GM12873 (cell line): ENCODE measurements around the gene L3MBTL4.

Source experiments
- CTCF ChIP-seq: IDR thresholded peaks from 2 replicates; pipeline ENCODE4 v1.5.1; 2012; ENCODE audit warnings: low read depth, mild to moderate bottlenecking, moderate library complexity, low read length, control low read depth; ENCODE audit not compliant: insufficient read depth; ENCODE audit errors: missing control alignments

L3MBTL4 gene

DNA sequence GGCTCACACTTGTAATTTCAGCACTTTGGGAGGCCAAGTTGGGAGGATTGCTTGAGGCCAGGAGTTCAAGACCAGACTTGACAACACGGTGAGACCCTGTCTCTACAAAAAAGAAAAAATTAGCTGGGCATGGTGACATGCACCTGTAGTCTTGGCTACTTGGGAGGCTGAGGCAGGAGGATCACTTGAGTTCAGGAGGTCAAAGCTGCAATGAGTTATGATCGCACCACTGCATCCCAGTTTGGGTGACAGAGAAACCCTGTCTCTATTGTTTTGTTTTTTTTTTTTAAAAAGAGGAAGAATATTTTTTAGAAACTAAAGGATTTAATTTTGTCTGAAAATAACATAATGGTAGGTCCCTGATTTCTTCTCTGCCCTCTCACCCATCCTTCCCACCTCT, 440.0 kb downstream of the L3MBTL4 start:
- TF ChIP-seq CTCF, result no peak

GRCh38 chr18:5973099-5973498, 441.6 kb downstream of the L3MBTL4 start:
- no peak for TF ChIP-seq CTCF

DNA sequence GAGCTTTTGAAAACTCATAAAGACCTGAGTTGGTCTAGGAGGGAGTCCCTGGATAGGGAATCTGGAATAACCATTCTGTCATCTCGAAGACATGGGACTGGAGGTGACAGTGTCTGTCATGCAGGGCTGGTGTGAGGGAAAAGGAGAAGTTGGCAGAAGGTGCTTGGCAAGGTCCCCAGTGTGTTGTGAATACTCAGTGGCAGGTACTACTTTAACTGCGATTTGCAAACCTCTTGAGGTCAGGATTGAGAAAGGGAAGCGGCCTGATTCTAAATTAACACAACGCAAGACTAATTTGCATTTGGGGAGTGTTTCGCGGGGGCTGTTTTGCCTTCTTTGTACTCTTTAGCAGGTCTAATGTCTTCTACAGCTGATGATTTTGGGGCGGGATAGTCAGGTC, 442.4 kb downstream of the L3MBTL4 start:
- TF ChIP-seq CTCF, result no peak

DNA sequence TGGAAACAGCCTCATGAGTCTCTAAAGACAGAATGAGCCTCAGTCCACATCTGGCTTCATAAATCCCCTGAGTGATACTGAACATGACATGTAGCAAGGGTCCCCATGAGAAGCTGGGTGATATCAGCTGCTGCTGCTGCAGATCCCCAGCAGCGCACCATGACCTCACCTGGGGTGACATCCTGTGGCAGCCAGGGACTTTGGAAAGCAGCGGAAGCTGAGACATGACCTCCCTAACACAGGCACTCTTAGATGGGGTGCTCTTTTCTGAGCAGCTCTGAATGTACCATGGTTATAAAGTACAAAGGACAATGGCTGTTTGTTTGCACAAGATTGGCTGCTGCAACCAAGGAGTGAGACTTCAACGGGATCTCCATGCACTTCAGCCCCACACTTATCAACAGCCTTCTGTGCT, 444.7 kb downstream of the L3MBTL4 start:
- TF ChIP-seq CTCF, result no peak

DNA sequence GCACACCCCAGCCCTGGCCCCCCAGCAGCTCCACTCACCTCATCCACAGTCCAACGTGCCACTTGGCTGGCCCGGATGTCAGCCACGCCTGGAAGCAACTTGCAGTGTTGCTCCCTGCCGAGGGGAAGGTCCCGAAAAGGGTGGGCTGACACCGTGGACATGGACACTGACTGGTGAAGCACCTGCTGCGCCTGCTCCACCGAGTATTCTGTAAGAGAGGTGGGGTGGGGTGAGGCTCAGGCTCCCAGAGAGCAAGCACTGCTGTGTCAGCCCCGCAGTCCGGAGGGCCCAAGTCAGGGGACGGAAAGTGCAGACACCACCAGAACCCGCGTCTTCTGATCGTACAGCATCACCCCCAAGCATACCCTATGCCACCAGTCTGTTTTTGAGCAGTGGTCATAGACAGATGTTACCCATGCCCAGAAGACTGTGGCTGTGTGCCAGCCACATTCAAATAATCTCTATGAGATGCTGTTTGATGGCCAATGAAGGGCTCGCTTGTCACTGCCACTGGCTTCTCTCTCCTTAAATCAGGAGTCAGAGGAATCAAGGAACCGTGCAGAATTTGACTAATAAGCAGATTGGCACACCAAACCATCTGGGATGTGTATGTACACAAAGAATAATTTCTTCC, 445.2 kb downstream of the L3MBTL4 start:
- TF ChIP-seq CTCF, result no peak

DNA sequence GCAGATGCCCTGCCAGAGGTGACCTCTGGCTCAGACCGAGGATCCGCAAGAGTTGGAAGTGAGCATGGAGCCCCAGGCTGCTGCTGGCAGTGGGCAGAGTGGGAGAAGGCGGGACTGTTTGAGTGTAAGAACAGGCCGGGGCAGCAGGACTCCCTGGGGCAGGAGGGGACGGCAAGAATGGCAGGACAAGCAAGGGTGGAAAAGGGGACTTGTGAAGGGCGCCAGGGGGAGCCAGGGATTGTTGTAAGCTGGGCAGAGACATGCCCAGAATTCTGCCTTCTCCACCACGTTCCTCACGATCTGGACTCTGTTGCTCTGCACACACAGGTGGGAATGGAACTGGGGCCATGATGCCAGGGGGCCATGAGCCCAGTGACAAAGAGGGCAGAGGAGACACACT, 447.0 kb downstream of the L3MBTL4 start:
- TF ChIP-seq CTCF, result no peak

- no peak for TF ChIP-seq CTCF
Measured at GRCh38 chr18:5967007-5967406, 447.7 kb downstream of the L3MBTL4 start.
